Adipocyte (in vitro differentiated cells): ENCODE results near the gene LYPD4.

Experiments used
- DNase-seq: peaks from one replicate; pipeline ENCODE4 v3.0.0-alpha.2; 2015; ENCODE audit warnings: low read depth
- H3K27me3 ChIP-seq: replicated peaks from 2 replicates; pipeline ENCODE4 v1.7.0; 2013; ENCODE audit warnings: mild to moderate bottlenecking, low read length, moderate library complexity; ENCODE audit not compliant: control insufficient read depth, insufficient read depth
- H3K36me3 ChIP-seq: 2 replicates; pipeline ENCODE4 v1.7.0; 2013; ENCODE audit warnings: low read length, mild to moderate bottlenecking, moderate library complexity; ENCODE audit not compliant: control insufficient read depth, insufficient read depth, severe bottlenecking
- H3K4me1 ChIP-seq: 2 replicates; pipeline ENCODE4 v1.7.0; 2013; ENCODE audit warnings: mild to moderate bottlenecking, low read length, moderate library complexity; ENCODE audit not compliant: control insufficient read depth, insufficient read depth
- H3K4me3 ChIP-seq: 2 replicates; pipeline ENCODE4 v1.7.0; 2013; ENCODE audit warnings: mild to moderate bottlenecking, low read length, moderate library complexity
- H3K9ac ChIP-seq: 2 replicates; pipeline ENCODE4 v1.7.0; 2013; ENCODE audit warnings: mild to moderate bottlenecking, low read length, moderate library complexity
- H3K9me3 ChIP-seq: 2 replicates; pipeline ENCODE4 v1.7.0; 2013; ENCODE audit warnings: mild to moderate bottlenecking, low read length, moderate library complexity; ENCODE audit not compliant: control insufficient read depth

LYPD4 gene

DNA sequence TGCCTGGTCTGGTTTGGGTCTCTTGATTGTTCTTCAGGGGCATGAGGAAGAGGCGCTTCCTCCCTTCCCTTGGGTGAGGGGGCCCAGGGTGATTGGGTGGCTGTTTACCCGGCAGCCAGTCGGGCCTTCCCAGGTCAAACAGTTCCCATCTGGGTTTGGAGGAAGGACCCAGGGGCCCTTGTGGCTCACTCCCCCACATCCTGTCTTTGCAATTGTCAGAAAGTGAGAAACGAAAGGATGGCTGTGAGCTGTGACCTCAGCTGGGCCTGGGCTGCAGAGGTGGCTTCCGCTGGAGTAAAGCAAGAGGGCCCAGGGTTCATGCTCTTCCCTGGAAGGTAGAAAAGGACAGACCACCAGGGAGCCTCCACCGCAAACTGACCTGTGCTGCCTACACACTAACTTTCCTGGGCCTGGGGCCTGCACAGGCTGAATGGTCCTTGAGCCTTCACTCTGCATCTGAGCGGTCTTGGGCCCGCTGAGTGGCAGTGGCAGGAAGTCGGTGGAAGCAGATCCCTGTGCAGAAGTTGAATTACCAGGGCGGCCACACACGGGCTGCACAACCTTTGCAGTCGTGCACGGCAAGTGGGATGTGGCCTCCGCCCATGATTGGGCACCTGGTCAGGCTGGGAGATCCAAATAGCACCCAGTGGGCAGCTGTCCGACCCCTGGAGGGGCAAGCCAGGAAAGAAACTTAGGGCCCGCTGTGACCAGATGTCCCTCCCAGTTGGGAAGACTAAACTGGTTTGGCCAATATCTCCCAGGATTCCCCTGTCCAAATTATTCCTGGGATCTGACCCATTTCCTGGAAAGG, 27.3 kb upstream of the LYPD4 start:
- no peak overlapping the region for H3K4me3 ChIP-seq
- no peaks in the 10 kb centered on the region for H3K9me3 ChIP-seq
- H3K4me1 ChIP-seq = peaks cover 32% of the 10 kb centered on the region
- no peaks in the 10 kb centered on the region for H3K27me3 ChIP-seq
- no peak for DNase-seq
- peaks cover 53% of the 10 kb centered on the region for H3K36me3 ChIP-seq
- no peak overlapping the region for H3K9ac ChIP-seq

DNA sequence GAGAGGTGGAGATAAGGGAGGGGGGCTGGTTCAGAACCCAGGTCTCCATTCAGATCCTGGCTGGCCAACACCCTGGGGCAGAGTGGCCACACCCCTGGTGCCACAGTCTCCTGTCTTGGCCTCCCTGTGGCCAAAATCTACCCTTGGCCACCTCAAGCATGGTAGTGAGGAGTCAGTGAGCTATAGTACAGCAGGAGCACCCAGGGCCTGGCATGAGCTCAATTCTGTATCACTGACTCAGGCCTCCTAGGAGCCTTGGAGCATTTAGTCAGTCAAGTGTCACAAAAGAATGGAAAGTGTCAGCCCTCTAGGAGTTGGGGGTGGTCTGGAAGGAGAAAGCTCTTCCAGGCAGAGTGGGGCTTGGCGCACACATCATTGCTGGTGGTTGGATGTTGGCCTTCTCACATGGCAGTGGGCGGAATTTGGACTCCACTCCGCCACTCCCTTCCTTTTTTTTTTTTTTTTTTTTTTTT, 26.0 kb upstream of the LYPD4 start:
- peak; percentile 19 for DNase-seq
- H3K36me3 ChIP-seq = peaks cover 61% of the 10 kb centered on the region

DNA sequence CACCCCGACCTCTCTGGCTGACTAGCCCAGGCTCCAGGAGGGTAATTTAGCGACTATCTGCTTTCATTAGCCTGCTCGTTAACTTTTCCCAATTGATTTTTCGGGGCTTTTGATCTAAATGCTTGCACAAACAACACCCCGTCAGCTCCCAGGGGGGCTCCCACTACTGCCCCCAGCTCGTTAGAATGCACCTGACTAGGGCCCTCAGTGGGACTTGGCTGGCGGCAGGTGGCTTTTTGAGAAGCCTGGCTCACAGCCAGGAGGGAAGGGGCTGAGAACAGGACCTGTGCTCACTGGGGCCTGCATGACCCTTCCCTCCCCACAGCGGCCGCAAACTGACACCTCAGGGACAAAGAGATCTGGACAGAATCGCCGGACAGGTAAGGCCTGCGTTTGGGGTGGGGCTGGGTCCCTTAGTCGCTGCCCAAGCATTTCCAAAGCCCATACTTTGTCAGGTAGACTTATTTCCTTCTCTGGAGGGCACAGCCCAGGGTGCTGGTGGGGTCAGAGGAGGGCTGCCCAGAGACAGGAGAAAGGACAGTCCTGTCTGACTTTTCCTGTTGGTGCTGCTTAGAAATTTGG, 25.0 kb upstream of the LYPD4 start:
- no peak for DNase-seq
- Histone ChIP-seq H3K4me3 (no peak overlapping the region), H3K36me3 (peaks cover 71% of the 10 kb centered on the region)

More for the DNA sequence above, 26.0 kb upstream of the LYPD4 start:
- Histone ChIP-seq H3K27me3 (no peaks in the 10 kb centered on the region), H3K4me1 (peaks cover 33% of the 10 kb centered on the region), H3K9me3 (no peaks in the 10 kb centered on the region), H3K9ac (no peak overlapping the region), H3K4me3 (no peak overlapping the region)

DNA sequence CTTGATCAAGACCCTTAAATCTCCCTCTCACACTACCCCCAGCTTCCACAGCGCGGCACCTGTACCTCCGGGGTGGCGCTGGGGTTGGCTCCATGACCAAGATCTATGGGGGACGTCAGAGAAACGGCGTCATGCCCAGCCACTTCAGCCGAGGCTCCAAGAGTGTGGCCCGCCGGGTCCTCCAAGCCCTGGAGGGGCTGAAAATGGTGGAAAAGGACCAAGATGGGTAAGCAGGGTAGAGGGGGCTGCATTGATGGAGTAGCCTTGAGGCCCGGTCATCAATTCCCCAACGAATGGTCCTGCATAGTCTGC, 24.5 kb upstream of the LYPD4 start:
- Histone ChIP-seq H3K9ac (no peak overlapping the region), H3K36me3 (peaks cover 76% of the 10 kb centered on the region)

More for the DNA sequence above, 25.0 kb upstream of the LYPD4 start:
- peaks cover 38% of the 10 kb centered on the region for H3K4me1 ChIP-seq
- no peaks in the 10 kb centered on the region for H3K27me3 ChIP-seq
- no peaks in the 10 kb centered on the region for H3K9me3 ChIP-seq
- H3K9ac ChIP-seq = no peak overlapping the region

DNA sequence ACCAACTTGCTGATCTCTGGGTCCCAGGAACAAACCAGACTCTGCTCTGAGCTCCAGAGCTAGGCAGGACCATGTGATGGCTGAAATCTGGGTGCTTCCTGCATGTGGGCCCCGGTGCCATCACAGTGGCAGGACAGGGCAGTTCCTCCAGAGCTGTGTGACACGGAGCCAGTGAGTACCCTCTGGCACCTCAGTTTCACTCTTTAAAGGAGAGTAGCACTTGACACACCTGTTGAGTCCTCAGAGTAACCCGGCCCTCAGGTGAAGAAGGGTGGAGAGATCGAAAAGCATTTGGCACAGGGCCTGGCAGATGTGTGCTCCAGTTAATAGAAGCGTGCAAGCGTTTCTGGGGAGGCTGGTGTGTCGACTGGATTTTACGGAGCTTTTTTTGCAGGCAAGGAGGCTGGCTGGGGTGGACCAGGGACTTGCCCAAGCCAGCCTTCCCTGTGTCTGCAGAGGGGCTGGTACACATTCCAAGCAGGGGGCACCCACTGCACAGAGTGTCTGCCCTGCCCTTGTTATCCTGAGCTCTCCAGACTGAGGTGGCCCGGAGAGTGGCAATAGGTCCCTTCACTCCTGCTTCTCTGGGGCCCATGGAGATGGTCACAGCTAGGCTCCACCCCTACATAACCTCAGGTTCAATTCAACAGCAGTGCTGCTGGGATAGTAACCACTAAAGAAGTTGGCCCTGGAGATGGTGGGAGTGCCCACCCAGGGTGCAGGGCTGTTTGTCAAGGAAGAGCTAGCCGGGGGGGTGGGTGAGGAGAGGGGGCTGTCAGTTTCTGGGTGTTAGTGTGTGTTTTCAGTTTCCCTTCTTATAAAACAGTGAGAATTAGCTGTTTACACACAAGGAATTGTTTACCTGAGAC, 23.9 kb upstream of the LYPD4 start:
- Histone ChIP-seq H3K36me3 (peaks cover 82% of the 10 kb centered on the region), H3K9ac (peak overlapping the region; percentile 45), H3K9me3 (no peaks in the 10 kb centered on the region), H3K4me3 (no peak overlapping the region), H3K27me3 (no peaks in the 10 kb centered on the region), H3K4me1 (peaks cover 47% of the 10 kb centered on the region)
- no peak for DNase-seq

More for the DNA sequence above, 24.5 kb upstream of the LYPD4 start:
- Histone ChIP-seq H3K4me1 (peaks cover 43% of the 10 kb centered on the region), H3K27me3 (no peaks in the 10 kb centered on the region), H3K4me3 (no peak overlapping the region), H3K9me3 (no peaks in the 10 kb centered on the region)
- DNase-seq = no peak

DNA sequence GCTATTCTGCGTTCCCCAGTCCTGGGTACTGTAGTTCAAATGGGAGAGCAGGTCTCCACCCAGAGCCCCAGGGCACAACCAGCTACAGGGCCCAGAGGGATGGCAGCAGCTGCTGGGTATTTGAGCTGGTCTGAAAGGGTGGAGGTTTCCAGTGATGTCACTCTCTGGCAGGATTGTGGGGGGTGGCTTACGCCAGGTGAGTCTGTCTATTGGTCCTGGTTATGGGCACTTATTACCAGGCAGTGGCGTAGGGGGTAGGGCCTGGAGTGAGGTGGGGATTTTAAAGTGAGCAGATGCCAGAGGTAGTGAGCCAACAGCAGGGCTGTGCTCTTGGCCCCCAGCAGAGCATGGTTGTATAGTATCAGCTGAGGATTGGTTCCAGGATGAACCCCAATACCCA, 21.8 kb upstream of the LYPD4 start:
- Histone ChIP-seq H3K9ac (peak overlapping the region; percentile 34), H3K4me1 (peaks cover 68% of the 10 kb centered on the region), H3K4me3 (no peak overlapping the region), H3K27me3 (no peaks in the 10 kb centered on the region), H3K9me3 (no peaks in the 10 kb centered on the region), H3K36me3 (peaks cover 94% of the 10 kb centered on the region)
- DNase-seq = no peak

DNA sequence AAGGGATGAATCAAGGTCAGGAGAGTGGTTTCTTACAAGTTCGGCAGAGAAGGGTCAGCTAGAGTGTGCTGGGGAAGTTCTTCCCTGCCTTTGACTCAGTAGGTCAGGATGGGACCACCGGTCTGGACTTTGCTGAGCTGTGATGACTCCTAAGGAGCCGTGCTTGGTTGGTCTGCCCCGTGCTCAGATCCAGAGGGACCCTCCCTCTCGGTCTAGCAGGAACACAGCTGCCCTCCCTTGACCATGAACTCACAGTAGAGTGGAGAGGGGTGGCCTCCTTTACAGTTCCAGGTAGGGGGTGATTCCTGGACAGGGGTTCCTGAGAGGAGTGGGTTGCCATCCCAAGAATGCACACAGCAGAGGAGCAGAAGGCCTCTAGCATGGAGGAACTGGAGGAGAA, 19.9 kb upstream of the LYPD4 start:
- no peaks in the 10 kb centered on the region for H3K27me3 ChIP-seq
- H3K4me3 ChIP-seq = no peak overlapping the region
- no peak for DNase-seq
- peak overlapping the region; percentile 18 for H3K9ac ChIP-seq
- H3K4me1 ChIP-seq = peaks cover 60% of the 10 kb centered on the region
- no peaks in the 10 kb centered on the region for H3K9me3 ChIP-seq
- H3K36me3 ChIP-seq = peaks cover 79% of the 10 kb centered on the region

DNA sequence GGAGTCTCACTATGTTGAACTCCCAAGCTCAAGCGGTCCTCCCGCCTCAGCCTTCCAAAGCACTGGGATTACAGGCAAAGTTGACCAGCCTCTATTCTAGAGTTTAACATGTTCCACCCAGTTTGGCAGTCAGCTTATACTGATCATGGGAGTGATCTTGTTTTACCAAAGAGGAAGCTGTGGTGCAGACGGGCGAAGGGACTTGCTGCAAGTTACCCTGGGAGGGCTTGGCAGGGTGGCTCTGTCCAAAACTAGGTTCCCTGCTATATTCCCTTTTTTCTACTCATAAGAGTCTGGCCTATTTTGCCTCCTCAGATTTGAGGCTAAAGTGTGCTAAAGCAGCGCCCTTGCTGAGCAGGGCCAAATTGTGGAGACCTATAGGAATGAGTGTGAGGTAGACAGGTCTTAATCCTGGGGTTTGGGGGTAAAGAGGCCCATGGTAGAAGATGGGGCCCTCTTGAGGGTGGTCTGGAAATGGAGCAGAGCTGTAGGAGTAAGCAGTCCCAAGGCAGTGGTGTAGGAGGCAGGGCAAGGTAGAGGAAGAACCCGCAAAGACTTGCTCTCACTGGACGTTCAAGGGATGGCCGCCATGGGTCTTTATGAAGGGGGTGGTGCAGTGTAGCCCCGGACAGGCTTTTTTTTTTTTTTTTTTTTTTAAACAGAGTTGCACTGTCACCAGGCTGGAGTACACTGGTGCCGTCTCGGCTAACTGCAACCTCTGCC, 18.9 kb upstream of the LYPD4 start:
- Histone ChIP-seq H3K36me3 (peaks cover 69% of the 10 kb centered on the region), H3K4me3 (no peak overlapping the region), H3K27me3 (no peaks in the 10 kb centered on the region), H3K4me1 (peaks cover 55% of the 10 kb centered on the region), H3K9me3 (no peaks in the 10 kb centered on the region), H3K9ac (peak overlapping the region; percentile 97)
- DNase-seq = no peak

DNA sequence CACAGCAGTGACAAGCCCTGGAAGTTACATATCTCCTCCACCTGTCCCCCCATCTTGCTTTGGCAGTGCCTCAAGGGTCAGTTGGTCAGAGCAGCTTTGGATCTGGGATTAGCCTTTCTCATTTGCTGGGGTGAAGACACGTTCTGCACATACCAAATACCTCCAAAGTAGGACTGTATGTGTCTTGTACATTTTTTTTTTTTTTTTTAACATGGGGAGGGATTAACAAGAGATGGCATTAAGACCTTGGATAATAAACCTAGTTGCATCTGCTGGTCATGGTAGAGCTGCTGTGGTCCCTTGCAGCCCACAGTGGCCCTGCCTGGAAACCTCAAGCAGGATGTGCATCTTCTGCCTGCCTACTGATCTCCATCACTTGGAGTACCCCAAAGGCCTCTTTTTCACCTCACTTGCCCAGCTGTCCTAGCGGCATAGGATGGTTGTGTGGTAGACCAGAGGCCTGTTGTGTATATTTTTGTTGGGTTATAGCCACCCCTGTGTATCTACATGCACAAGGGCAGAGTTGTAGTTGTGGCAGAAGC, 18.0 kb upstream of the LYPD4 start:
- peak overlapping the region; percentile 95 for H3K4me3 ChIP-seq
- DNase-seq = no peak
- H3K36me3 ChIP-seq = peaks cover 61% of the 10 kb centered on the region

DNA sequence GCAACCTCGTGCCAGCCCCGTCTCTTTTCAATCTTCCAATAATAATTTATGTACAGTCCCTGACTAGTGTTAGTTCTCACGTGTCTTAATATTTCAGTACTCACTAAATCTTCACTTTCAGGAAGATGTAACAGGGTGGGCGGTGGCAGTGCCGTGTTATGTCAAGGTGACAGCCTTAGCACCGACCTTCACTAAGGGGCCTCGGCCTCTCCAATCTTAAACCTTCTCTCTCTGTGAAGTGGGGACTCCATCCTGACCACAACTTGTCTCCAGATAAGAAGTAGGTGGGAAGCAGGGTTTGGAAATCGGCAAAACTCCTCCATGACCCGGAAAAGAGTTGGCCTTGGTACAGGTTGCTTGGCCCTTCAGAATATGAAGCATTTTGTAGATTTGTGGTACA, 17.4 kb upstream of the LYPD4 start:
- no peaks in the 10 kb centered on the region for H3K27me3 ChIP-seq
- no peak for DNase-seq
- H3K36me3 ChIP-seq = peaks cover 54% of the 10 kb centered on the region
- H3K4me1 ChIP-seq = peaks cover 44% of the 10 kb centered on the region
- H3K4me3 ChIP-seq = peak overlapping the region; percentile 95
- no peaks in the 10 kb centered on the region for H3K9me3 ChIP-seq
- peak overlapping the region; percentile 97 for H3K9ac ChIP-seq

More for the DNA sequence above, 18.0 kb upstream of the LYPD4 start:
- Histone ChIP-seq H3K27me3 (no peaks in the 10 kb centered on the region), H3K9me3 (no peaks in the 10 kb centered on the region), H3K9ac (peak overlapping the region; percentile 97), H3K4me1 (peaks cover 48% of the 10 kb centered on the region)
